Activated CD4-positive, alpha-beta memory T cell treated with anti-CD3 and anti-CD28 coated beads, Interleukin-2, amount 10 ng/mL, durations not matched to agents 7 days and 5 days (primary cell): Measurements from ENCODE around the gene SELE. TPM values are rescaled to one million over a fixed set of nuclear protein-coding genes. Genes with fewer than 3 reads are reported as not detected.

Experiments used
- CTCF ChIA-PET: fragments of 350-600 bp; sonication (Branson Sonifier 250); formaldehyde crosslinking; loops from one replicate; lab custom pipeline; 2021; ENCODE audit warnings: antibody characterized with exemption, inconsistent platforms; lab: Charles Lee
- POLR2A ChIA-PET: fragments of 350-600 bp; sonication (Branson Sonifier 250); formaldehyde crosslinking; loops from one replicate; lab custom pipeline; 2021; ENCODE audit warnings: antibody characterized with exemption; lab: Charles Lee
- DNase-seq: peaks from one replicate; pipeline ENCODE4 v3.0.0-alpha.2; 2020
- H3K27ac Mint-ChIP-seq: one replicate; pipeline ENCODE4 v1.8.0; 2021; ENCODE audit warnings: mild to moderate bottlenecking, mixed read lengths
- H3K27me3 Mint-ChIP-seq: one replicate; pipeline ENCODE4 v1.8.0; 2021; ENCODE audit warnings: mixed read lengths
- H3K36me3 Mint-ChIP-seq: one replicate; pipeline ENCODE4 v1.8.0; 2021; ENCODE audit warnings: low read depth, mixed read lengths
- H3K4me1 Mint-ChIP-seq: one replicate; pipeline ENCODE4 v1.8.0; 2021; ENCODE audit warnings: mixed read lengths
- H3K4me3 Mint-ChIP-seq: one replicate; pipeline ENCODE4 v1.8.0; 2021; ENCODE audit warnings: mild to moderate bottlenecking, mixed read lengths
- H3K9me3 Mint-ChIP-seq: one replicate; pipeline ENCODE4 v1.8.0; 2021; ENCODE audit warnings: mixed read lengths
- total RNA-seq, 2 experiments: library from RNA; stranded (reverse); gene quantifications; one replicate each; pipeline ENCODE4 v1.2.3, GENCODE V29; 2021

The SELE gene
- total RNA-seq, 2 experiments from 2014 or later = not detected

DNA sequence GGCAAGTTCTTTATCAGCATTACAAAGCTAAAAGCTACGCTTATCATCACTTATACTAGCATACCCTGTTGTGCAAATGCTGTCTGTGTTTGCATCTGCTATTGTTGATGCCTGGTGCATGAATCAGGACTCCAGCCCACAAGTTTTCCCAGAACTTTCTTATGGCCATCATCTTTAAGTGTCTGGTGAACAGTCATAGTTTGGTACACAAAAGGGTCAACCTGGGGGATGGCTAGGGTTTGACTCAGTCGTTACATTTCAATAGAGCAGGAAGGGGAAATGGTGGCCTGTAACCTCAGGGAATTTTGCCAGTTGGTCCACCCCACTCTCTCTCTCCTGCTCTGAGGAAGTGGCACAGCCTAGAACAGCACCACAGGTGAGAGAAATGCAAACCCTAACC, 57.9 kb downstream of the SELE start:
- Mint-ChIP-seq H3K27me3 (no peaks in the 10 kb centered on the region), H3K4me3 (no peak overlapping the region), H3K27ac (no peak overlapping the region), H3K36me3 (no peaks in the 10 kb centered on the region), H3K4me1 (peaks cover 32% of the 10 kb centered on the region), H3K9me3 (peaks cover 6% of the 10 kb centered on the region)
- DNase-seq = no peak
- CTCF ChIA-PET = interaction anchor here (1.0 to 1.4 kb wide), 2 partner anchors 17 to 74 kb away, joined by 3 to 5 read pairs; no protein-coding TSS in a partner anchor
- POLR2A ChIA-PET = interaction anchor here (2.7 kb wide), 1 partner anchor 17 kb away, joined by 13 read pairs; no protein-coding TSS in a partner anchor

Other genes starting within 250 kb of the SELE start
- 1 to 10 TPM; 6.7 to 6.8 TPM for gene SLC19A2, start 248.1 kb downstream of the SELE start, total RNA-seq
- gene F5, start 147.6 kb downstream of the SELE start, total RNA-seq = 10 to 100 TPM in 1 of 2 experiments, 1 to 10 TPM in 1; 8.9 to 11.0 TPM
- gene SELP, start 104.0 kb downstream of the SELE start, total RNA-seq = under 1 TPM; 0.45 to 0.83 TPM
- 100 to 1,000 TPM; 297 to 316 TPM for gene SELL, start 22.5 kb downstream of the SELE start, total RNA-seq
- 10 to 100 TPM; 14.2 to 15.7 TPM for gene METTL18, start 60.8 kb upstream of the SELE start, total RNA-seq
- gene SCYL3, start 159.8 kb upstream of the SELE start, total RNA-seq = 10 to 100 TPM; 16.1 to 16.8 TPM